GM19452 (cell line): ENCODE measurements around the gene PLSCR1.

Experiments
- ATAC-seq: cut with Tn5 transposase; IDR thresholded peaks from one replicate; pipeline ENCODE4 v1.9.1; 2021; ENCODE audit not compliant: unreplicated experiment

The PLSCR1 gene

GRCh38 chr3:146544002-146544928, at the start of gene PLSCR1:
TSS of gene PLSCR1 (minus strand) at chr3:146544607. CDS start at chr3:146536552, 8,055 bp downstream.
- ATAC-seq, result peak; percentile 87

DNA sequence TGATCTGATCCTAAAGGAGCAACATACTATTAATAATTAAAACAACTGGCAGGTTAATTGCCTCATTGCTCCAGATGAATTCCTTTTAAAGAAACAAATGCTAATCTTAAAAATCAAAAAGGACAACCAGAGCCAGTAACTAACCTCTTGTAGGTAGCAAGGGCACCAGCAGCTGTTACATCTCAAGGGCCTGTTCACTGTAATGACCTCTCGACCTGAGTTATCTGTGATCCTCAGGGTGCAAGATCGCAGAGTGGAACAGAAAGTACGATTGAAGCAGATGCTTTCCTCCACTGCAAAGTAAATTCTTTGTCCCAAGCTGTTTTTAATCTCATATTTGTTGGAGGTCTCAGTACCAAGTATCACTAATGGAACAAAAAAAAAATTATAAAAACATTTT, 49.4 kb upstream of the PLSCR1 start:
- no peak for ATAC-seq

DNA sequence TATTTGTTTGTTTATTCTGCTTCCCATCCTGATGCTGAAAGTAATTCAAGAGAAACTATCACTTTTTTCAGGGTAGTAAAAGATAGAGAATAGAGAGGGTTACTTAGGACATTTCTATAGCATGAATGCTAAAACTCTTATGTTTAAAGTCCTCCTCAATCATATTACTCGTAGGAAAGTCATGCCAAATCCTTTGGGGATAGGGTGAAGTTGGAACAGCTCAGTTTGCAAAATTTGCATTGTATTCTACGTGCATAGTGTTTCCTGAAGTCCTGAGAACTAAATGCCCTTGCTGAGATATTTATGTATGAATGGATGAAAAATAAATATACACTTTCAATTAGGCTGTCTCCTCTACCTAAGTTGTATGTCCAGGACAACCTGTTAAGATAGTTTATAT, 46.1 kb upstream of the PLSCR1 start:
- ATAC-seq, result no peak

DNA sequence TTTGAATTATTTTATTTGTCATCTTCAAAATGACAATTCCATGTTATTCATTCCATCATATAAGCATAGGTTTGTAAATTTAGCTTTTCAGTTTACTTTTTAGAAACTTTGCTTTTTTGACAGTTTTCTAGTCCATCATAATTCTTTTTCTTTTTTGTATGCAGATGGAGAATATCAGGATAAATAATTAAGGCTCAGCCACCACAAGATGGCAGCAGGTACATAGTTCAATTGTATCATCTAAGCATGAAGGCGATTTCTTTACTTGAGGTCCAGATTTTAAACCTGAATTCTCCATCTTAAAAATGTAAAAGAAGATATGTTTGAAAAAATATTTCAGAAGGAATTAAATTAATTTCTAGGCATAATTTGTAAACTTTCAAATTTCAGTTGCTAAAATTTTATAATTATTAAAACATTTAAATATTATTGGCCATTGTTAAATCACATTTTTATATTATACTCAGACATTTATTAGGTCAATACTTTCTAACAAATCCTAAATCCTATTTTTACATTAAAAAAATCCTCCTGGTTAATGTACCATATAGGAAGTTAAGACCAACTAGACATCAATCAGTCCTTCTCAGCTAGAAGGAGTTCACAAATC, 45.6 kb upstream of the PLSCR1 start:
- no peak for ATAC-seq

- ATAC-seq, result no peak
These were observed 40.7 kb upstream of the PLSCR1 start for GRCh38 chr3:146585156-146585555.

- no peak for ATAC-seq
These were observed 37.6 kb upstream of the PLSCR1 start for GRCh38 chr3:146581951-146582467.

DNA sequence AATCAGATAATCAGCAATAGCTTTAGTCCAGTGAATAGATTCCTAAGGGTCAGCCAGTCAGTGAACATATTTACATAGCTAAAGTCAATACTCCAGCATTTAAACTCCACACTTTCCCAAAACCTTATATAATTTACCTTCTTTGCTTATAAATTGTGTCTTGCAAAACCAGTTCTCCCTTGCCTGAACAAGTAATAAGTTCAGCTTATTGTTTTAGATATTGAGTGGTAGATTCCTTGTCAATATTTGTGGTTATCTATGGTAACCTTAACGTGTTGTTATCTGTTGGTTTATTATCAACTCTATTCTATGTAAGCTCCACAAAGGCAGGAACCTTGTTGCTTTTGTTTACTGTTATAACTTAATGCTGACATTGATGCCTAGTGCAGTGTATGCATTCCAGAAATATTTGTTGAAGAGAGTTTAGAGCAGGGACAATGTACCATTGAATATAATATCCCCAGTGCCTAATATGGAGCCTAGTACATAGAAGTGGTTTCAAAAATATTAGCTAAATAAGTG, 36.7 kb upstream of the PLSCR1 start:
- no peak for ATAC-seq

- ATAC-seq, result peak; percentile 73
These were observed 33.3 kb upstream of the PLSCR1 start for GRCh38 chr3:146577662-146578061.

- ATAC-seq, result no peak
These were observed 31.2 kb upstream of the PLSCR1 start for GRCh38 chr3:146575636-146576035.

- ATAC-seq, result no peak
These were observed 29.8 kb upstream of the PLSCR1 start for GRCh38 chr3:146574173-146574572.

GRCh38 chr3:146569314-146569713, 24.9 kb upstream of the PLSCR1 start:
- no peak for ATAC-seq

GRCh38 chr3:146566138-146566537, 21.7 kb upstream of the PLSCR1 start:
- no peak for ATAC-seq

DNA sequence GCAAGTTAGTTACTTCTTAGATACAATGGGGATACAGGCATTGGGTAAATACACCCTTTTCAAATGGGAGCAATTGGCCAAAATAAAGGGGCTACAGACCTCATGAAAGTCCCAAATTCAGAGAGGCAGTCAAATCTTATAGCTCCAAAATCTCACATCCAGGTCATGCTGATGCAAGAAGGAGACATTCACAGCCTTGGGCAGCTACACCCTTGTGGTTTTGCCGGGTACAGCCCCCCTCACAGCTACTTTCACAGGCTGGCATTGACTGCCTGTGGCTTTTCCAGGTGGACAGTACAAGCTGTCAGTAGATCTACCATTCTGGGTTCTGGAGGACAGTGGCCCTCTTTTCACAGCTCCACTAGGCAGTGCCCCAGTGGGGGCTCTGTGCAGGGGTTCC, 17.5 kb upstream of the PLSCR1 start:
- ATAC-seq, result no peak

DNA sequence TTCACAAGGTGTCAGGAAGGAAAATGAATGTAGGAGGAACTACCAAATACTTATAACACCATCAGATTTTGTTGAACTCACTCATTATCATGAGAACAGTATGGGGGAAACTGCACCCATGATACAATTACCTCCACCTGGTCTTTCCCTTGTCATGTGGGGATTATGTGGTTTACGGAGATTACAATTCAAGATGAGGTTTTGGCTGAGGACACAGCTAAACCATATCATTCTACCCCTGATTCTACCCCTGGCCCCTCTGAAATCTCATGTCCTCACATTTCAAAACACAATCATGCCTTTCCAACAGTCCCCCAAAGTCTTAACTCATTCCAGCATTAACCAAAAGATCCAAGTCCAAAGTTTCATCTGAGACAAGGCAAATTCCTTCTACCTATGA, 17.1 kb upstream of the PLSCR1 start:
- ATAC-seq, result no peak

DNA sequence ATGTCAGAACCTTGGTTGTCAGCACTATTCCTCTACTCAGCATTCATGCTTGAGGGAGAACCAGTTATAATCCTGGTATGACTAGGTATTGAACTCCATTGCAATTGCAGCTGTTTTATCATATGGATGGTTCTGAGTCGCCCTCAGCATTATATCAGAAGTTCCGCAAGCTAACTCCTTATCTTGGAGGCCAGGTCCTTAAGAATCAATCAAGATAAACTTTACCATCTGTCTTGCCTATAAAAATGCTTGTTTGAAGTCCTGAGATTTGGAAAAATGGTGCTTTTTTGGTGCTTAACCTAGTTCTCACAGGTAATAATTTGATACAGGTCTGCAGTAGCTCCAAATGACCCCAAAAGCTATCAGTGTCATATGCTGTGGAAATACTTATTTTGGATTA, 16.3 kb upstream of the PLSCR1 start:
- no peak for ATAC-seq

GRCh38 chr3:146559388-146559787, 15.0 kb upstream of the PLSCR1 start:
- ATAC-seq, result no peak

DNA sequence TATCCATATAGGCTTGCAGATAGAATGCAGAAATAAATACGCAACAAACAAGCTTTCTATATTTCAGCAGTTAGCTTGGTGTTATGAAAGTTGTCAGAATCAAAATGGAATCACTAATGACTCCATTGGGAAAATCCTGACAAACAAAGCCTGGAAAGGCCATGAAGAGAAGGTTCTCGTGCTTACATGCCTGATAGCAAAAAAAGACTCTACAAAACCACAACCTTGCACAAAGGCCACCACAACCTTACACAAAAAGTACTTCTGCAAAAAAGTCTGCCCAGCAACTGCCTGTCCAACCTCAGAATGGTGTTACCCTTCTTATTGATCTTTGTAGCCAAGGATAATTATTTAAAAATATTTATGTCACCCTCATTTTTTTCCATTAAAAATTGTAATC, 14.4 kb upstream of the PLSCR1 start:
- ATAC-seq, result no peak

DNA sequence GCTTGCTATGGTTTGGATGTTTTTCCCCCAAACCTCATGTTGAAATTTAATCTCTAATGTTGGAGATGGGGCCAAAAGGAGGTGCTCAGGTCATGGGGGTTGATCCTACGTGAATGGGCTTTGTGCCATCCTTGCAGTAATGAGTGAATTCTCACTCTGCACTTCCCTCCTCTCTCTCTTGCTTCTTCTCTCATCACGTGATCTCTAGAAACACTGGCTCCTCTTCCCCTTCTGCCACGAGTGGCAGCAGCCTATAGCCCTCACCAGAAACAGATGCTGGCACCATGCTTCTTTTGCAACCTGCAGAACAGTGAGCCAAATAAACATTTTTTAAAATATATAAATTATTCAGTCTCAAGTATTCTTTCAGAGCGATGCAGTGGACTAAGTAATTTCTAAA, 13.3 kb upstream of the PLSCR1 start:
- no peak for ATAC-seq

DNA sequence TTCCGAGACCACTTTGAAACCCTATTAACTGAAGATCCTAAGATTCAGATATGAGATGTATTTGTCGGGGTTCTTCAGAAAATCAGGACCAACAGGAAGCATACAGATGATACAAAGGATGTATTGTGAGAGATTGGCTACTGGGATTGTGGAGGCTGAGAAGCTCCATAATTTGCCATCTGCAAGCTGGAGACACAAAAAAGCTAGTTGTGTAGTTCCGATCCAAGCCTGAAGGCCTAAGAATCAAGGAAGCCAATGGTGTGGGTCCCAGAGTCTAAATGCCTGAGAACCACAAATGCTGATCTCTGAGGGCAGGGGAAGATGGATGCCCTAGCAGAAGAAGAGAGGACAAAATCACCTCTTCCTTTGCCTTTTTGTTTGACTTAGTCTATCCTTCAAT, 10.9 kb upstream of the PLSCR1 start:
- ATAC-seq, result no peak

DNA sequence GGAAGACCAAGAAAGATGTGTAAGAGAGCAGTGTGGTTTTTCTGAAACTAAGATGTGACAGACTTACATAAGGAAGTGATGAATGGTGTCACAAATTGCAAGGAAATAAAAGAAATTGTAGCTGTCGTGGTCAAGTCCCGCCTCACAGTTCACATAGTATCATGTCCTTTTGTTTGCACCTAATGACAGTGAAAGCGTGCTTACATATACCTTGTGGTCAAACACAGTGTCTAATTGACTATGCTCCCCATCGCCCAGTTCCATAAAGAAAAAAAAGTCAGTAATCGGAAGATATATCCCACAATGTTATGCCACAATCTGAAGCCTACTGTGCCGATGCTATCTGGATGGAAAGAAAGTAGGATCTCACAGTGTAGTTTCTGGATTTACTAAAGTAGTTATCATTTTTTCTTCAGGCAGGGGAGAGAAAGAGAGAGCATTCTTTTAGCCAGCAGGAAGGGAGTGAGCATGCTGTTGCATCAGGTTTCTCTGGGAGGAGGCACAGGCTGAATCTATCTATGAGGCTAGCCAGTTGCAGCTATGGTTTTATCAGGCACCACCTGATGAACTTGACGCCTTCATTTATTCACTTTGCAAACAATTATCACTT, 9.8 kb upstream of the PLSCR1 start:
- ATAC-seq, result peak; percentile 39

GRCh38 chr3:146550743-146551510, 6.5 kb upstream of the PLSCR1 start:
- ATAC-seq, result peak; percentile 81
